HG02610 (cell line): ENCODE data around the gene NRXN3.

Experiments
- ATAC-seq: cut with Tn5 transposase; IDR thresholded peaks from one replicate; pipeline ENCODE4 v1.9.1; 2021; ENCODE audit warnings: mild to moderate bottlenecking, moderate library complexity; ENCODE audit not compliant: unreplicated experiment

Gene NRXN3

GRCh38 chr14:79693935-79694334, 1523.8 kb downstream of the NRXN3 start:
- ATAC-seq = no peak

GRCh38 chr14:79695307-79695706, 1525.1 kb downstream of the NRXN3 start:
- ATAC-seq = no peak

DNA sequence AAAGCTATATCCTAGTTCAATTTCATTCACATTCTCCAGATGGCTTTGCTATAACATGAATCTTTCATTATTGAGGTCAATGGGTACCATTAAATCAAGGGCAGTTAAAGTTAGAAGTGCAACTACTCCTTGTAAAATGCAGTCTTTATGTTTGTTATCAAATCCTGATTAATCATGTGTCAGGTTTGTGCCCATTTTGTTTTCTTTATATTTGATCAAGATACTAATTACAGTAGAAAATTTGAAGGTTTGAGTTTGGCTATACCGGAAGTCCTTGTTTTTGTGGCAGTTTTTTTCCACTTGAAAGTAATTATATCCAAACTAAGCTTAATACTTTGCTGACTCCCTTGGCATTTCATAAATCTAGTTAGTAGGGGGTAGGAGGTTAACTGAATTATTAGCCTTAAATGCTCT, 1528.1 kb downstream of the NRXN3 start:
- ATAC-seq = no peak

- ATAC-seq = no peak
These were observed 1529.0 kb downstream of the NRXN3 start for GRCh38 chr14:79699206-79699605.

DNA sequence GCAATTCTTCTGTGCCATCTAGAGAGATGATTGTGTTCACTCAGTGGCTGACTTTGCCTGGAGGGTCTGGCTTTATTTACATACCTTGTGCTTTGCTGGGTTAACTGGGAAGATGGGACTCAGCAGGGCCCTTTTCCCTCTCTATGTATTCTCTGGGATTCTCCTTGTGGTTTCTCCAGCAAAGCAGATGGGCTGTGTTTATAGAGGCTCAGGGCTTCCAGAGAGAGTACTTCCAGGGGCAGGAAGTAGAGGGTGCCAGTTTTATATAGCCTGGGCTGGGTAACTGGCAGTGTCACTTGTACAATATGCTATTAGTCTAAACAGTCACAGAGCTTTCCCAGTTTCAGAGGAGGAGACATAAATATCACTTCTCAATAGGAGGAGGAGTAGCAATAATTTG, 1531.2 kb downstream of the NRXN3 start:
- no peak for ATAC-seq

DNA sequence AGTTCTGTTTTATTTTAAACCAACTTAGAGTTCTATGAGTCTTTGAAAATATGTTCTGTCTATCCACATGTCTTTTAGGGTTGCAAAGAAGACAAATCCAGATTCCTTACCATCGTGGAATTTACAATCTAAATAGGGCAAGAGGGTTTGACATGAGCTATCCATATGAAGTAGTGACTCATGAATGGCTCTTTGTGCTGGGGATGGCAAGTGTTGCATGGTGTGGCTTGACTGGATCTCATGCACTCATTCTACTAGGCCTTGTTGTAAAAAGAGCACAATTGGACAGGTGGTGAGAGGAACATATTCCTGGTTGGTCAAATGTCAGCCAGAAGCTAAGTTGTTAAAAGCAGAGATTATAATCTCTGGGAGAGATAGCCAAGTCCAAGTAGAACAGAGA, 1532.0 kb downstream of the NRXN3 start:
- no peak for ATAC-seq

DNA sequence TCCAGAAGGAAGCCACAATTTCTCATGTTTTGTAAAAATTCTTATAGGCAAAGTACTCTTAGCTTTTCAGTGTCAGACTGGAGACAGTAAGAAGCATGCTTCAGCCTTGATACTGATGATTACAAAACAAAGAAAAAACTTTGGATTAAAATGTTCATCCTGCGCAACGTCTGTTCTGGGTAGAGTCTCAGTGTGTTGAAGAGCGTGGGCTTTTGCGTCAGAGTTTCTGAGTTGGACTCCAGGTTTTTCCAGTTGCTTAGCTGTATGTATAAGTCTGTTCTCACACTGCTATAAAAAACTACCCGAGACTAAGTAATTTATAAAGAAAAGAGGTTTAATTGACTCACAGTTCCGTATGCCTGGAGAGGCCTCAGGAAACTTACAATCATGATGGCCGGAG, 1533.0 kb downstream of the NRXN3 start:
- ATAC-seq = no peak

DNA sequence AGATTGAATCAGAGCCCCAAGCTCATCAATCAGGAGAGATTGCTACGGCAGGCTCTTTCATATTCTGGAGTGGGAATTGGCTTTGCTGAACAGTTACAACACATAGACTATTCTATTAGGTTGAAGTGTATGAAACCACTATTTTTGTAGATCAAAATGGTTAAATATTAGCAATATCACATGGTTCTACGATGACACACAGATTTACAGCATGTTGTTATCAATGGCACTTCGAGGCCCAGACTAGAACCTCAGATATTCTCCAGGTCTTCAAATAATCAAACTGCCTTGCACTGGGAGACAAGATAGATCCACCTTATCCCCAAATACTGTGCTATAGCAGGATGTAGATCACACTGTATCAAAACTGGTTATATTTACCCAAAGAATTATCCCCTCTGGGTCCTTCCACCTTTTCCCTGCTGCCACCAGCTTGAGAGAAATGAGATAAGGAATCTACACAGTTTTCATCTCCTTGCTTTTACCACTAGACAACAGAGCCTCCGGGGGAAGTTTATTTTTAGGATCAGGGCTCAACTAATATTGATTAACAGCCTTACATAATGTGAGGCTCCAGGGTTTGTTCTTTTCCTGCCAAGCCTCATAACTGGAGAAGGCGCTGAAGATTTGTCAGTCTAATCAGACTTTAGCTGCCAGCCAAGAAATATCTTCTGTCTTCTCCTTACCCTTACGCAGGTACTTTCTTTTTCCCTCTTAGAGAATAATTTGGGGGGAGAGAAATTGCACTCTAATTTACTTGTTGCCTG, 1534.1 kb downstream of the NRXN3 start:
- ATAC-seq = no peak

DNA sequence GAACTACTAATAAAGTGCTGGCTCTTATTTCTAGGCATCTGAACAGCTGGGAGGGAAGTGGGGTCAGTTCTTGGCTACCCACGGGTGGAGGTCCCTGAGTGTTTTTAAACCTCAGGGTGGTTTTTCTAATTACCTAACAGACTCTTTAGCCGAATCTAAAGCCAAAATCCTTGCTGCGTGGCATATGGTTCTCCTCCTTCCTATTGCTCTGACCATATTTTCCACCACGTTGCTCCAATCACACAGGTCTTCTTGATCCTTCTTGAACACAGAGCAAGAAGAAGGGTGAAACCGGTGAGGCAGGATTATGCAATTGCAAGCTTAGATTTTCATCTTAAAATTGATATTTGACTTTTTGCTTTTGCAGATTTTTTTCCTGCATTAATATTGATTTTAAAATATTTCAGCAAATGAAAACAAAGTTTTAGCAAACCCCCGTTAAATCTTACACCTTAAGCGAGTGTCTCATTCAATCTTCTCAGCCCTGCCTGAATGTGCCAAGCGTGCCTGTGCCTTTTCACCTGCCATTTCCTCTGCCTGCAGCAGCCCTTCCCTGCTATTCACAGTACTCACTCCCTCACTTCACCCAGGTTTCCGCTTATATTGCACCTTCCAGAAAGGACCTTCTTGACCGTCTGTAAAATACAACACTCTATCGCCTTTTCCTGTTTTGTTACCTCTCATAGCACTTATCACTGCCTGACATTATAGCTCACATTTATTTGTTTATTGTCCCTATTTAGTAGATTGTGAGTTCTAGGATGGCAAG, 1535.1 kb downstream of the NRXN3 start:
- ATAC-seq = no peak

DNA sequence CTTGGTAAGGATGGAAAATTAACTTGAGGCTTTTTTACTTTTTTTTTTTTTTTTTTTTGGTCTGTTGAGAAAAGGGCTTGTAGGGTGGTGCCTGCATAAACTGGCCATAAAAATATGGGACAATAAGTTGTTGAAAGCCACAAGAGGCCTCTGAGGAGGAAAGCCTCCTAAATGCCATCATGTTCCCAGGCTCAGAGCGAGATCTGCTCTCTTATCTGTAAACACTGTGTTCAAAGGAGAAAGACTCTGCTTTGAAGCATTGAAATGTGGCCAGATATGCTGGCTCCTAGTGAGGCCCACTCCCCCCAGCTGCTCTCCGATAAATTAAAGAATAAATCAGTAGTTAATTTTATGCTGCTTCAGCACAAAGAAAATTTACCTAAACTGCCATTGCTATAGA, 1536.2 kb downstream of the NRXN3 start:
- ATAC-seq = no peak

GRCh38 chr14:79708426-79709388, 1538.5 kb downstream of the NRXN3 start:
- no peak for ATAC-seq

DNA sequence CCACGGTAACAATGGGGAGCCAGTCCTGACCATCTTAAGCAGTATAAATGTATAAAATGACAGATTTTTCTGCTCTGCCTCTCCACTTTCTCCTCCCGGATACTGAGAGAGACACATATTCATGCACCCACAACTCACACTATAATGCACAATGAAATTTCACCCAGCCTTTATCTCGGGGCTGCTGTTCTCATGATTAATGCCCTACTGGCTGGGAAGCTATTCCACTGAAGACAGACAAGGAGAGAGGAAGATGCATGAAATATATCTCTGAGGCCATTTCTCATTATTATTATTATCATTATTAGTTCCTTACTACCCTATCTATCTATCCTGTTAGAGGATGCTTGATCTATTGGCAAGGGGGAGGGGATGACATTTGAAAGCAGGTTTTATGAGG, 1539.4 kb downstream of the NRXN3 start:
- ATAC-seq = no peak

DNA sequence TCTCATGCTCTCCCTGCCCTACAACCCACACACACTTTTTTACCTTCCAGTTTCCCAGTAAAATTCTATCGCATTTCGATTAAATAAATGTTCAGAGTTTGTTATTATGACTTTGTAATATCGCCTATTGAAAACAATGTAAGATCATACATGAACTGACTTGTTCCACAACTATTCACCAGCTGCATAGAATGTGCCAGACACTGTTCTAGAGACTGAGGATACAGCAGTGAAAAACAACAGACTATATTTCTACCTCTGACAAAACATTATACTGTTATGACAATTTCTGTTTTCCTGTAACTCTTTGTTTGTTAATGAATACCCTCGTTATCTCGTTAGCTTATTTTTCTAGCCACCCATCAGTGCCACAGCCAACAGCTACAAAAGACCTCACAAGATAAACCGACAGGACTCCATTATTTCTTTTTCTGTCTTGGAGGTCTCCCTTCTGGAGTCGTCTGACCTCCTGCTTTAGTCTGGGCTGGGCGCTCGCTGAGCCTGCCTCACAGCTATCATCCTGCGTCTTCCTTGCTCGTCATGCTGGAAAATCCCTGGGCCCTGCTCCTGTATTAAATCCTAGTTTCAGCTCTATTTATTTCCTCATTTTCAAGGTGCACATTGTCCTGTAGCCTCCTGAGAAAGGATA, 1542.3 kb downstream of the NRXN3 start:
- ATAC-seq = no peak

DNA sequence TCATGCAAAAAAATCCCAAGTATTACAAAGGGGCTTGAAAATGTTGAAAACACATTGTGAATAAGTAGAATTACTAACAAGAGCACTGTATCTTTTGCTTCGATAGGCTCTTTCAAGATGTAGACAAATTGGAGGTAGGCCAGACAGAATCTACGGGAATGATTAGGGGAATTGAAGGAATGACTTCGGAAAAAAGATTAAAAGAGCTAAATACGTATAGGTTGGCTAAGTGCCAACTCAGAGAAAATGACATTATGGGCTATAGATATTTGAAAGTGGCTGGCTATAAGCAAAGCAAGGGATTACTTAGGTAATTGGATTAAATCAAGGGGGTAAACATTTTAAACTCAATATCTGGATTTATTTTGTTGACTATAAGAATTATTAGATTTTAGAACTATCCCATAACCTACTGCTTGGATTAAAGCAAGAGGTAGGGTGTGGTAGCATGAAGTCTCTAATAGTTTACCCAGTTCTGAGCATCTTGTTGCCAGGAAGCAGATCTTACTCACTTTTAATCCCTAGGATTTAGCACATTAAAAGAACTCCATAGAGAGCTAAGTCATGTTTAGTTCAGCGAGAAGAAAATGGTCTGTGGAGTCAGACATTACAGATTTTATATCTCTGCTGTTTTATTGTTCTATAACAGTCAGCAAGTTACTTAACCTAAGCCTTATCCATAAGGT, 1551.4 kb downstream of the NRXN3 start:
- ATAC-seq = no peak

- ATAC-seq = no peak
These were observed 1555.0 kb downstream of the NRXN3 start for GRCh38 chr14:79724934-79725717.

- ATAC-seq = no peak
These were observed 1557.7 kb downstream of the NRXN3 start for GRCh38 chr14:79727900-79728299.

GRCh38 chr14:79728331-79728730, 1558.2 kb downstream of the NRXN3 start:
- no peak for ATAC-seq

GRCh38 chr14:79729731-79730130, 1559.6 kb downstream of the NRXN3 start:
- no peak for ATAC-seq

DNA sequence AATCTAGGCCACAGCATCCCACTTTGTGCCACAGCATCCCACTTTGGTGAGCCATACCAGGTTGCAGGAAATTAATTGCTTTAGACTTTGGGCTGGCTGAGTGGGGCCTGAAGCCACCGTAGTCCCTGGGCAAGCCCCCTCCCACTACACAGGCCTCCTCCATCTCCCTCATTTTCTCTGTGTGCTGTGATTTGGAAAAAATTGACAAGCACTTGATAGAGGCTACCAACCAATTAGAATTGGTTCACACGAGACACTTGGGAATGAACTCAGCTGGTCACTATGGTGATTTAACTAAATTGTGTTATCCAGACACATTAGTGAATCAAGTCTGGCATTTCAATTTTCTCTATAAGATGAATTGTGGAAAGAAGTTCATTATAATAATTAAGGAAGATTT, 1560.0 kb downstream of the NRXN3 start:
- ATAC-seq = no peak
